ENCODE data around the gene ASPM.
"Not testable (repeated sequence)": the region's sequence is repeated elsewhere in the genome, so short reads cannot be mapped to it uniquely, and the experiment has no call there.

Gene ASPM

GRCh38 chr1:197067457-197067818 lies 79.0 kb downstream of the ASPM start:
- DNase-seq: no peak

- DNase-seq: no peak
Observed at GRCh38 chr1:197066719-197067456, 79.6 kb downstream of the ASPM start, which contains the start of gene F13B. Gene F13B, minus strand, starts transcription at chr1:197067260. Its CDS starts 37 bp downstream, at chr1:197067223.

- DNase-seq: no peak
Observed at GRCh38 chr1:197066277-197066676, 80.2 kb downstream of the ASPM start.

GRCh38 chr1:197065559-197065958 lies 80.9 kb downstream of the ASPM start:
- no peak for DNase-seq

- no peak for DNase-seq
Observed at GRCh38 chr1:197063212-197063611, 83.3 kb downstream of the ASPM start.

- no peak for DNase-seq
Observed at GRCh38 chr1:197062692-197063091, 83.8 kb downstream of the ASPM start.

GRCh38 chr1:197049100-197049499 lies 97.4 kb downstream of the ASPM start:
- no peak for DNase-seq

- DNase-seq: no peak
Observed at GRCh38 chr1:197042676-197043341, 103.7 kb downstream of the ASPM start.

GRCh38 chr1:197041486-197042353 lies 104.7 kb downstream of the ASPM start:
- no peak for DNase-seq

GRCh38 chr1:197036861-197037260 lies 109.6 kb downstream of the ASPM start:
- DNase-seq: no peak

- not testable (repeated sequence) for DNase-seq
Observed at GRCh38 chr1:197034631-197035339, 111.7 kb downstream of the ASPM start.

Data from suppressor macrophage treated with lipopolysaccharide for 1 hour (primary cell).